Muscle of back (tissue), 10 donors: ENCODE measurements around the gene MELK. TPM values are rescaled to one million over a fixed set of nuclear protein-coding genes. Genes with fewer than 3 reads are reported as not detected.

Experiments
- polyA plus RNA-seq, 10 donors: library from polyadenylated mRNA; unstranded; fragments of 120-200 nt; gene quantifications; one replicate each; pipeline ENCODE4 v1.2.1, GENCODE V29; 2013; ENCODE audit not compliant: insufficient read length in 10 of 10

MELK gene
- polyA plus RNA-seq, 10 donors: 9.1 to 19.9 (median 11.3) TPM

Other genes with a start within 250 kb of the MELK start
- 10 to 100 TPM; 20.5 to 31.7 (median 27.0) TPM for gene RNF38, start 172.6 kb upstream of the MELK start, polyA plus RNA-seq